ENCODE measurements around the gene AOX1.
"Not testable (repeated sequence)": the region's sequence is repeated elsewhere in the genome, so short reads cannot be mapped to it uniquely, and the experiment has no call there.

The AOX1 gene

DNA sequence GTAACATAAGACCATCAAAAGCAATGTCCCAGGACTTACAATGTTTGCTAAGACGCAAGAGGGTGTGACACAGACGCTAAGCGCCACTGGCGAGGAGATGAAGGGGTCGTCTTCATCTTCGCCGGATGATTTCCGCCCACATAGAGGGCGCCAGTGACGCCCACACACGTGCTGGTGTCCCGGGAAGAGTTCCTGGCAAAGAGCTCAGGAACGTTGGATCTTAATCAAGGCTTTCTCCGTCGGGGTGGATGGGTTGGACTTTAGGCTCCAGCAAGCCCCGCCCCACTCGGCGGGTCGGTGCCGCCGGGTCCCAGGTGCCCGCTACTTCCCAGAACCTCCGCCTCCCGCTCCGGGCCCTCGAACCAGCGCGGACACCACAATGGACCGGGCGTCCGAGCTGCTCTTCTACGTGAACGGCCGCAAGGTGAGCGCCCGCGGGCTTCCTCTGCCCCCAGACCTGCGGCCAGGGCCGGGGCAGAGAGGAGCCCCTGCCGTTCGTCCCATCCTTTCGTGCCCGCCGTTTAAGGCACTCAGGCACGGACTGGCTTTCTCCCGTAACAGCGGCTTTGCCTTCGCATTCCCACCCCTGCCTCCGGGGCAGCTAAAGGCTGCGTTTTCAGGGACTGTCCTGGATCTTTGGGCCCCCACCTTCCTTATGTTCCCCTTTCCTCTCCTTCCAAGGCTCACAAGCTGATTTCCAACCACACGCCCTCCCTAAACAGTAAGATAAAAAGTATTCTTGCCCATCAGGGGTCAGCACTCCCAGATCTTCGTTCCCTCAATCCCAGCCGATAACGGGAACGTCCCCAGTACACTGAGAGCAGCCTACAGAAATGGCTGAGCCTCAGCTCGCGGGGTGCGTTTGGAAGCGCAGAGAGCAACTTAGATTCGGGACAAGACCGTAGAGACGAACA is at the start of gene AOX1:
TSS of gene AOX1 (plus strand) at position 285 of the 914 bp plus-strand sequence. CDS start at position 380, 95 bp downstream.
- peak in 1 of 2 donors; percentile 1 for DNase-seq (ENCODE audit: low read depth in 2 of 2)

DNA sequence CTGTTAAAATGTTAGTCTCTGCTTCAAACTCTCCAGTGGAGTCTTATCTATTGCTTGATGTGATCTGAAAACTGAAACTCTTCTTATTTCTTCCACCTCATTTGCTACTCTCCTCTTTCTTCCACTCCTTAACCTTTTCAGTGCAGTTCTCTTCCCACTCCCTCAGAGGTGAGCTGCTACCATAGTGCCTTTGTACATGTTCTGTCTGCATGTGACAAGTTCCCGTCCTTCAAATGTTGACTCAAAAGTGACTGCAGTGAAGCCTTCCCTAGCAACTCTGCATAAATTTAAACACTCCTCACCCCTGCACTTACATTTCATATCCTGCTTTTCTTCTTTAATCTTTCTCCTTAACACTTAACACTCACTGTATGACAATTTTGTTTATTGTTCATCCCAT is 47.7 kb upstream of the AOX1 start:
- DNase-seq (ENCODE audit: low read depth in 2 of 2), result no peak

DNA sequence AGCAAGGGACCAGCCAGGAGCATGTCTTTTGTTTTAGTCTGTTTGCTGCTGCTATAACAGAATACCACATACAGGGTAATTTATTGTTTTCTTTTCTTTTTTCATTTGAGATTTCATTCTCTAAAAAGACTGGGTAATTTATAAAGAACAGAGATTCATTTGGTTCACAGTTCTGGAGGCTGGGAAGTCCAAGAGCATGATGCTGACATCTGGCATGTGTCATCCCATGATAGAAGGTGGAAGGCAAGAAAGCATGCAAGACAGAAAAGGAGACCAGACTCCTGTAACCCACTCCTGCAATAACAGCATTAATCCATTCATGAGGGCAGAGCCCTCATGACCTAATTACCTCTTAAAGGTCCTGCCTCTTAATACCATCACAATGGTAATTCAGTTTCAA is 45.0 kb upstream of the AOX1 start:
- no peak for DNase-seq (ENCODE audit: low read depth in 2 of 2)

DNA sequence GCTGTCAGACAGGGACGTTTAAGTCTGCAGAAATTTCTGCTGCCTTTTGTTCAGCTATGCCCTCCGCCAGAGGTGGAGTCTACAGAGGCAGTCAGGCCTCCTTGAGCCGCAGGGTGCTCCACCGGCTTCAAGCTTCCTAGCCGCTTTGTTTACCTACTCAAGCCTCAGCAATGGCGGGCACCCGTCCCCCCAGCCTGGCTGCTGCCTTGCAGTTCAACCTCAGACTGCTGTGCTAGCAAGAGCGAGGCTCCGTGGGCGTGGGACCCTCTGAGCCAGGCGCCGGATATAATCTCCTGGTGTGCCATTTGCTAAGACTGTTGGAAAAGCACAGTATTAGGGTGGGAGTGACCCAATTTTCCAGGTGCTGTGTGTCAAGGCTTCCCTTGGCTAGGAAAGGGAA is 19.2 kb upstream of the AOX1 start:
- not testable (repeated sequence) for DNase-seq (ENCODE audit: low read depth in 2 of 2)

DNA sequence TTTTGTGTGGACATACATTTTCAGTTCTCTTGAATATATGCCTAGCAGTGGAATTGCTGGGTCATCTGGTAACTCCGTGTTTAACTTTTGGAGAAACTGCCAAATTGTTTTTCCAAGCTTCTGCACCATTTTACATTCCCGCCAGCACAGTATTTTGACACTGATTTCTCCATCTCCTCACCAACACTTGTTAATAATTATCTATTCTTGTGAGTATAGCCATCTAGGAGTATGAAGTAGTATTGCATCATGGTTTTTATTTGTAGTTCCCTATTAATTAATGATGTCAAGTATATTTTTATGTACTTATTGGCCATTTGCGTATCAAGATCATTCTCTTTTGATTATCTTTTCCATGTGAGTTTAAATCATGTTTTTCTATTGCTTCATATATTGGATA is 17.9 kb upstream of the AOX1 start:
- DNase-seq (ENCODE audit: low read depth in 2 of 2), result no peak

DNA sequence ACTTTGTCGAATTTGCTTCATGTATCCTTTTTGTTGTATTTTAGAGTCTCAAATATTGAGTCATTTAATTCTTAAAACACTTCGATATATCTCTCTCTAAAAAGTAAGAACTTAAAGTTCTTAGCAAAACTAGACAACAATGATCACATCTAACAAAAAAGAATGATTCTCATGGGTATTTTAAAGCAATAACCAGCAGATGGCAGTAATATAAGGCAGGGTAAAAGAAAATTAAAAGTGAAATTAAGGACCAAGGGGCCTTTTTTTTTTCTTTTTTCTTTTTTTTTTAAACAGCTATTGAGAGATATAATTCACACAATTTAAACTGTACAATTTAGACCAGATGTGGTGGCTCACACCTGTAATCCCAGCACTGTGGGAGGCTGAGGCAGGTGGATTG is 9.9 kb upstream of the AOX1 start:
- no peak for DNase-seq (ENCODE audit: low read depth in 2 of 2)

DNA sequence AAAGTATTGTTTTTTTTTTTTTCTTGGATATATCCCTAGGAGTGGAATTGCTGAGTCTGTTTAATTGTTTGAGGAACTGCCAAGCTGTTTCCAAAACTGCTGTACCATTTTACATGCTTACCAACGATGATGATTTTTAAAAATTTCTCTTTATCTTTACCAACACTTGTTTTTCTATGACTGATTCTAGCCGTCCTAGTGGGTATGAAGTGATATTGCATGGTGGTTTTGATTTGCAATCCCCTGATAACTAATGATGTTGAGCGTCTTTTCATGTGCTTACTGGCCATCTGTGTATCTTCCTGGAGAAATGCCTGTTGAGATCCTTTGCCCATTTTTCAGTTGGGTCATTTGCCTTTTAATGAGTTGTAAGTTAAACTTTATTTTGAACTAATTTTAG is 8.8 kb upstream of the AOX1 start:
- no peak for DNase-seq (ENCODE audit: low read depth in 2 of 2)

DNA sequence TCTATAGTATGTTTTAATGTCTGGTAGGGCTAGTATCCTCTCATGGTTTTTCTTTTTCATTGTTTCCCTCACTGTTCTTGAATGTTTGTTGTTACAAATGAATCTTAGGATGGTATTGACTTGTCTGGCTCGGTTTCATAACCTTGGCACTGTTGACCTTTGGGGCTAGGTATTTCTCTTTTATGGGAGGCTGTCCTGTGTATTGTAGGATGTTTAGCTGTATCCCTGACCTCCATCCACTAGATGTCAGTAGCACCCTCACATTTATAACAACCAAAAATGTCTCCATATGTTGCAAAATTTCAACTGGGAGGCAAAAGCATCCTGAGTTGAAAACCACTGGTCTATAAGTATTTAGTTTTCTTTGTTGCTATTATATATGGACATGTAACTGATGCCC is 7.0 kb upstream of the AOX1 start:
- DNase-seq (ENCODE audit: low read depth in 2 of 2), result no peak

DNA sequence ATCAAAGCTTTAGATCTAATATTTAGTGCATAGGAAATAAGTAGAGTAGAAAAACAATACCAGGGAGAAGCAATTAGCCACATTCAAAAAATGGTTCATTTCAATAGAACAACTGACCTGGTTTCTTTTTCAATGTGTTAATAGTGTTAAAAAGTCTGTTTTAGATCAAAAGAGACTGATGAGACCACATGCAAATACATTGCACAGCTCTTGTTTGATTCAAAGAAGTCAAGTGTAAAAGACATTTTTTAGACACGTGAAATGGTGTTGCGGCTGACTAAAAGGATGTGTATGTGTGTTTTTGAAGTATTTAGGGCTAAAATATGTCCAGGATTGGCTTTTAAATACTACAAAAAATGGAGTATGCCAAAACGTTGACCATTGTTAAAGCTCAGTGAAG is 1.2 kb upstream of the AOX1 start:
- no peak for DNase-seq (ENCODE audit: low read depth in 2 of 2)

DNA sequence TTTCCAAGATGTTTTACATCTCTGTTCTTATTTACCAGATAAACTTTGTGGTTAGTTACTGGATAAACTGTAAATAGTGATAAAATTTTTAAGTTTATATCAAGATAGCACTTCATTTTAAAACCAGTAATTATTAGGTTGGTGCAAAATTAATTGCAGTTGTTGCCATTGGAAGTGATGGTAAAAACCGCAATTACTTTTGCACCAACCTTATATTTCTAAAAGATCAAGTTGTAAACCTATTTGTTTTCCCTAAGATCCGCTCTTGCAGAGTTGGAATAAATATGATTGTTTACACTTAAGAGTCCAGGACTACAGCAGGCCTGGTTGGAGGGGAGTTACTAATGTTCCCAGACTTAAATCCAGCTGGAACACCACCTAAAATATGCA is 479 bp upstream of the AOX1 start:
- no peak for DNase-seq (ENCODE audit: low read depth in 2 of 2)

DNA sequence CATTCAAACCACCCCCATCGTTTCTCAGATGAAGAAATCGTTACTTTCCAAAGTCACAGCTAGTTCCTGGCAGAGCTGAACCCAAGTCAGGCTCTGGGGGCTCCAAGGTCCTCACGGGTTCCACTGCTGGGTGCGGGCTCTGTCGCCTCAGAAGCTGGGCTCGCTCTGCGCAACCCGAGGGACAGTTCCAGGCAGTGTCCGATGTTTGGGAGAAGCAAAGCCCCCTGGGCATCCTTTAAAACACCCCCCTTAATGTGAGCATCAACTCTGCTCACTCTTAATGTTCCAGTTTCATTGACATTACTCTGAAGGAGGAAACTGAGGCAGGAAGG is 796 bp downstream of the AOX1 start:
- no peak for DNase-seq (ENCODE audit: low read depth in 2 of 2)

DNA sequence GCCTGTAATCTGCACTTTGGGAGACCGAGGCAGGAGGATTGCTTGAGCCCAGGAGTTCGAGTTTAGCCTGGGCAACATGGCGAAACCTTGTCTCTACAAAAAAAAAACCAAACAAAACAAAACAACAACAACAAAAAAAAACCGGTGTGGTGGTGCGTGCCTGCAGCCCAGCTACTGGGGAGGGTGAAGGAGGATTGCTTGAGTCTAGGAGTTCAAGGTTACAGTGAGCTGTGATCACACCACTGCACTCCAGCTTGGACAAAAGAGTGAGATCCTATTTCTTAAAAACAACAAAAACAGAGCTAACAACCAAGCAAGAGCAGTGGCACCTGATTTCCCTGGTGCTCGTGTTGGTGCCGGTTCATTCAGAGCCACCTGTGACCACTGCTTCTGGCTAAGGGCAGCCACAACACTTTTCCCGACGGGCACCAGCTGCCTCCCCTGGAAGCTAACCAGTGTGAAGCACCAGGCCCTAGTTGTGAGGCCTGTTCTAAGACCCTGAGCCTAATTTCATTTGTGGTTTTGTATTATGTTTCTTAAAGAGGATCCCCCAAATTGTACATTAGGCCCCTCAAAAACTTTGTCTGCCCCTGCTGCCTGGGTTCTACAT is 1.3 kb downstream of the AOX1 start:
- no peak for DNase-seq (ENCODE audit: low read depth in 2 of 2)

DNA sequence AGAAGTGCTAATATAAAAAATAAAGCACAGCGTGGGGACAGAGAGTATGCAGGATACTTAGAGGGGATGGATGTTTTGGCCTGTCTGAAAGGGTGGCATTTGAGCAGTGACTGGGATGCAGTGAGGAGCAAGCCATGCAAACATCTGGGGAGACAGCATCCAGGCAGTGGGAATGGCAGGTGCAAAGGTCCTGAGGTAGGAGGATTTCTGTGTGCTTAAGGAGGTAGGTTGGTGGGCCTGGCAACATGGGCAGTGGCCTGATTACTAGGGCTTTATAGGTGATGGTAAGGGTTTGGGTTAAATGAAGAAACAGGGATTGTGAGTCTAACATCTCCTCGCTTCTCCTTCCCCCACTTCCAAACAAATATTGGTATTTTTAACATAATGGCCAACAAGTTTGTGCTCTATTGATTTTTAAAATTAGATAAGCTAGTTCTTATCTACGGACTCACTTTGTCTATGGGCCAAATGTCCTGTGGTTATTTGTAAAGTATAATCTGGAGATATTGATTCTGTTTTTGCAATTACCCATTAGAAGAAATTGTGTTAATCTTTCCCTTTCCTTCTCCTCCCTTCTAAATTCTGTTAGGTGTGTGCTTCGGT is 2.4 kb downstream of the AOX1 start:
- DNase-seq (ENCODE audit: low read depth in 2 of 2), result no peak

DNA sequence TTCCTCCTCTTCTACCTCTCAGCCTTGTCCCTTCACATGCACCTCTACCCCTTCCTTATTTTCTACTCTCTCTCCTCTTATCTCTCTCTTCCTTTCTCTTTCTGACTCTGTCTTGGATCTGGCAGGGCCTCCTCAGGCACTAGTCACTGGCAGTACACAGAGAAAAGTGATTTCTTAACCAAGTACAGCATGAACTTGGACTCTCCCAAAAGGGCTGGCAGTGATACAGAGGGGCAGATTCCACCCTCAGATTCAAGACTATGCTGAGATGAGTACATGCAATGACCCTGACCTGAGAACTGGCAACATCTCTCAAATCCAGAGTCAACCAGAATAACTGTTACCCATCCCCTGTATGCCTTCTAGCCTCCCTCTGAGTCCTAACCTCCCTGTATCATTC is 4.3 kb downstream of the AOX1 start:
- DNase-seq (ENCODE audit: low read depth in 2 of 2), result no peak

DNA sequence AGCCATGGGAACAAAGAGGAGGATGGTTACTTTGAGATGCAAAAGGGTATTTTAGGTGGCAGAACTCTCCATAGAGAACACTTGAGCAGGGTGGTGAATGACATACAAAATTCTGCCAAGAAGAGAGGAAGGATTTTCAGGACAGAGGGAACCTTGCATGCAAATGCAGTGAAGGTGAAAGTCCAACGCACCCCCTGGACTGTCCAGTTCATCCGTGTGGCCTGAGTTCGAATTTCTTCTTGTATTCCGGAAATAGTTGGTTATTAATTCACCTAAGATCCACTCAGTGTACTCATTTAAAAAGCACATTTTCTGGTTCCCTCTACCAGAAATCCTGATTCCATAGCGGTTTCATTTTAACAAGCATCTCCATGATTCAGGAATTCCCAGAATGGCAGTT is 5.5 kb downstream of the AOX1 start:
- no peak for DNase-seq (ENCODE audit: low read depth in 2 of 2)

DNA sequence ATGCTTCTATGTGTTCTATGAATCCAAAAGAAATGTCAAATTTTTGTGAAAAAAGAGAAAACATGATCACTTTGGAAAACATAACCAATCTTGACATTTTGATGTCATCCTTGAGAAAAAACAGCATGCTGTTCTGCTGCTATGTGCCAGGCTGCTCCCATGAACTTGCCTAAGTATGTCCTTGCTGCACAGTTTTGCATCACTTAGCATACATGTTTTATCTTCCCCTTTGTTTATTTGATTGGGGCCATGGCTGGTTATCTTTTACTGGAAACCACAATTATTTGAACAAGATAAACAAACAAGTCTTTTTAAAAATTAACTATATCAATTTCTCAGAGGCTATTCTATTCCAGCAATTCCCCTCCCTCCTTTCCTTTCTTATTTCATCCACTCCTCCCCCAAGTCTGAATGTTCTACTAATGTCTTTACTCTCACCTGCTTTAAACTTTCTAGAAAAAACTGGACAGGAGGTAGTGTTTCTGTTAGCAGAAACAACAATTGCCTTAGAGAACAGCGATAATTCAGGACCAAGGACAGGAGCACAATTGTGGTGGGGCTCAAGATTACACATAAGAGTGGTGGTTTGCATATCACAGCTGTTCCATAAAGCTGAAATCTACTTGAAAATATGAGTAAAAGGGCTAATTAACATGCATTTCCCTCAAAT is 6.7 kb downstream of the AOX1 start:
- DNase-seq (ENCODE audit: low read depth in 2 of 2), result no peak

DNA sequence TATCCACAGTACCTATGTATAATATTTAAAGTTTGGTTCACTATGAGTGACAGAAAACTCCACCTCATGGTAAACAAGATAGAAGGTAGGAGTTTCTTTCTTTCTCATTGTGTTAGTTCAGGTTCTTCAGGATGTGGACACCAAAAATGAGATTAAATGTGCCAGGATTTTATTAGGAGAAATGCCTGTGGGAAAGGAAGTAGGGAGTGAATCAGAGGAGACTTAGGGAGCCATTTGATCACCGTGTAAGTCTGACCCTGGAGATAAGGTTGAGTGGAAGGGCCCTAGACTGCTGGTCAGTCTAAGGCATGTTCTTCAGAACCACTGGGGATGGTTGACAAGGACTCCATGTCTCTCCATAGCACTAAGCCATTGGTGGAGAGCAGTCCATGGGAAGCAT is 8.1 kb downstream of the AOX1 start:
- no peak for DNase-seq (ENCODE audit: low read depth in 2 of 2)

DNA sequence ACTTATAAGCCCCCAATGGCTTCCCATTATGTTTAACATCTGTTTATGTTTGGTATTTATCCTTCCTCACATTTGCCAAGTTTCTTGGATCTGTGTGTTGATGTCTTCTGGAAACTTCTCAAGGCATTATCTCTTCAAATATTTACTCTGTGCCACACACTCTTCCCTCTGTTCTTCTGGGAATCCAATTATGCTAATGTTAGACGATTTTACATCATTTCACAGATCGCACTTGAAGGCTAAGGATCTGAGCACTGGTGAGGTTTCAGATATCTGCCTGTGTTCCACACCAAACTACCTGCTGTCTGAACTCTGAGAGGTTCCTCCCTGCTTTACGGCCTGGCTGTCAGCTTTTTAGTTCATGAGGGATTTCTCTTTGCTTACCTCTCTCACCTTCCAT is 10.1 kb downstream of the AOX1 start:
- DNase-seq (ENCODE audit: low read depth in 2 of 2), result no peak

DNA sequence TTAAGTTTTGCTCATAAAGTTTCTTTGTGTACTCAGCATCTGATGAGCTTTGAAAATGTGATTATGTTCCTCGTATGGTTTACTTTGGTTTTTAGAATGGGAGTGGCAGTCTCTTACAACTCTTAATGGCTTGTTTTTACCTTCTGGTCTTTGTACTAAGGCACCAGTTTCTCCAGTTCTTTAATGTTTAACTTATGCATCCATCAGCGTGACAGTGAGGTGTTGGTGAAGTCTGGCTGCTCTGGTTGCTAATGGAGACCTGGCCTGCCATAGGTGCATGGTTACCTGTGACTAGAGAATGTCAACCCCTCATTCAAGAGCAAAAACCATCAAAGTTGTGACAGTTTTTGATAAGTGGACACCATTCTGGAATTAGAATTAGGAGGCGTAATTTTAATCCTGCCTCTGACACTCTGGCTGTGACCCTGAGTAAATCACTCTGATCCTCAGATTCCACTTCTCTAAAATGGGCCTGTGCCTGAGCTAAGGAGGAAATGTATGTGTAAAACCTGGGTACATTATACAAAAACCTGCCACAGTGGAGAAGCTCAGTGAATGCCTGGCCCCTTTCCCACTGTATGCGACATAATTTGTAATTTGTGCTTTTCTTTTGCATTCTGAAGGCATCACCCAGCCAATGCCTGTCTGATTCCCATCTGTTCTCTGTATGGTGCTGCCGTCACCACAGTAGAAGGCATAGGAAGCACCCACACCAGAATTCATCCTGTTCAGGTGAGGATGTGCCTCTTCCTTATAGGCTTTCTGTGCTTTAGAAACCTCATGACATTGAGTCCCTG is 11.2 kb downstream of the AOX1 start:
- DNase-seq (ENCODE audit: low read depth in 2 of 2), result no peak

DNA sequence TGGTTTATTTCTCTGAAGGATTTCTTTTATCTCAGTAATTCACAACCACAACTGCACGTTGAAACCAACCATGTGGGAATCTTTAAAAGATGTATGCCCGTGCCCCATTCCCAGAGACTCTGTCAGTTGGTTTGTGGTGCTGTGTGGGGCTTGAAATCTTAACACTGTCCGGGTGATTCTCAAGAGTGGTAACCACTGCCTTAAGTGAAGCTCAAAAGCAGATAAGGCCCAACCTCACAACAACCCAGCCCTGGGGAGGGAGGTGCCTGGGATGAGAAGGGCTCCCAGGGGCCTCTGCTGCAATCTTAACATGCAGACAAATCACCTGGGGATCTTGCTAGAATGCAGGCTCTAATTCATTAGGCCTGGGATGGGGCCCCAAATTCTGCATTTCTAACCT is 13.4 kb downstream of the AOX1 start:
- DNase-seq (ENCODE audit: low read depth in 2 of 2), result no peak

DNA sequence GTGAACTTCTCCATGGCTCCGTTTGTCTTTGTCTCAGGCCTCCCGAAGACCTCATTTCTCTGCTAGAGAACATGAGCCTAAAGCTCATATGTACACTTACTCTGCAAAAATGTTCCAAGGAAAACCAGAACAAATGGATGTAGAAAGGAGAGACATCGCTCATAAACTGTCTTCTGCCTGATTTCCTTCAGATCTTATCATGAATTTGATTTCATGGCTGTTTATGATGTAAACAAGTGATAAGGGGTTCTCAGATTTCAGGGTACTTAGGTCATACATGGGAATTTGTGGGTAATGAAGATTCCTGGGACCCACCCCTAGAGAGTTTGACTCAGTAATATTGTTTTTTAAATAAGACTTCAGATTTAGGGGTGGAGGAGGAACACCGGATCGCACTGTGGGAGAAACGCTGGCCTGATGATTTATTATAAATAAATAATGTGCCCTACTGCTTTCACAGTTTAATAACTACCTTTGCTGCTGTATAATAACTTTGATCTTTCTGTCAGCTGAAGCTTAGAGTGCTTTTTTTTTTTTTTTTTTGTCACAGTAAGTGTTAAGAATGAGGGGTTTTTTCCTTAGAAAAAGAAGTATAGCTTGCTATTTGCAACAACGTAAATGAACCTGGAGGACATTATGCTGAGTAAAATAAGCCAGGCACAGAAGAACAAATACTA is 14.9 kb downstream of the AOX1 start:
- no peak for DNase-seq (ENCODE audit: low read depth in 2 of 2)
